WTC11 (cell line): ENCODE results near the gene NAV3. TPM values are rescaled to one million over a fixed set of nuclear protein-coding genes. Genes with fewer than 3 reads are reported as not detected.

Experiments
- ATAC-seq: fragments of 200-7000 bp; cut with Tn5 transposase; 2 replicates; pipeline ENCODE4 v1.10.0; 2021; ENCODE audit warnings: mild to moderate bottlenecking, moderate library complexity
- CTCF ChIA-PET: fragments of 300-600 bp; sonication (Branson Sonifier 250); formaldehyde crosslinking; loops from one replicate; lab custom pipeline; 2021; ENCODE audit warnings: antibody characterized with exemption; lab: Charles Lee
- POLR2A ChIA-PET: fragments of 350-600 bp; sonication (Branson Sonifier 250); formaldehyde crosslinking; loops from one replicate; lab custom pipeline; 2021; ENCODE audit warnings: antibody characterized with exemption; lab: Charles Lee
- DNase-seq: peaks from one replicate; pipeline ENCODE4 v3.0.0; 2021; ENCODE audit warnings: low spot score
- H3K27ac Mint-ChIP-seq: 2 replicates; pipeline ENCODE4 v1.8.0; 2021; ENCODE audit warnings: mixed read lengths
- H3K27me3 Mint-ChIP-seq: 2 replicates; pipeline ENCODE4 v1.8.0; 2021; ENCODE audit warnings: low read depth, mild to moderate bottlenecking, moderate library complexity, mixed read lengths
- H3K36me3 Mint-ChIP-seq: 2 replicates; pipeline ENCODE4 v1.8.0; 2021; ENCODE audit warnings: mixed read lengths
- H3K4me1 Mint-ChIP-seq: 2 replicates; pipeline ENCODE4 v1.8.0; 2022; ENCODE audit warnings: mixed read lengths
- H3K4me3 Mint-ChIP-seq: 2 replicates; pipeline ENCODE4 v1.8.0; 2021; ENCODE audit warnings: mild to moderate bottlenecking, moderate library complexity, mixed read lengths
- H3K9me3 Mint-ChIP-seq: 2 replicates; pipeline ENCODE4 v1.8.0; 2021; ENCODE audit warnings: mixed read lengths
- ARID4B ChIP-seq: sonication (generic); formaldehyde crosslinking; IDR thresholded peaks from 2 replicates; pipeline ENCODE4 v1.8.0; 2023; ENCODE audit warnings: missing genetic modification reagents, mild to moderate bottlenecking, borderline replicate concordance
- CBFB ChIP-seq: sonication (generic); formaldehyde crosslinking; IDR thresholded peaks from 2 replicates; pipeline ENCODE4 v1.8.1; 2022; ENCODE audit warnings: mild to moderate bottlenecking, low read depth, missing genetic modification reagents
- EMX1 ChIP-seq: fragments of 250-450 bp; sonication (Bioruptor Pico); IDR thresholded peaks from 2 replicates; pipeline ENCODE4 v1.8.0; 2021; ENCODE audit warnings: mild to moderate bottlenecking
- ESRRA ChIP-seq: sonication (generic); formaldehyde crosslinking; IDR thresholded peaks from 2 replicates; pipeline ENCODE4 v1.8.1; 2022; ENCODE audit warnings: mild to moderate bottlenecking, missing genetic modification reagents, borderline replicate concordance
- ETV6 ChIP-seq: sonication (generic); formaldehyde crosslinking; IDR thresholded peaks from 2 replicates; pipeline ENCODE4 v1.8.1; 2022; ENCODE audit warnings: mild to moderate bottlenecking, missing genetic modification reagents
- HMGXB4 ChIP-seq: sonication (generic); formaldehyde crosslinking; IDR thresholded peaks from 2 replicates; pipeline ENCODE4 v1.8.1; 2023; ENCODE audit warnings: mild to moderate bottlenecking, moderate library complexity, missing genetic modification reagents
- NR1H2 ChIP-seq: sonication (generic); formaldehyde crosslinking; IDR thresholded peaks from 2 replicates; pipeline ENCODE4 v1.9.0; 2021; ENCODE audit warnings: mild to moderate bottlenecking, moderate library complexity, missing genetic modification reagents
- TCF7 ChIP-seq: sonication (generic); formaldehyde crosslinking; IDR thresholded peaks from 2 replicates; pipeline ENCODE4 v1.8.0; 2022; ENCODE audit warnings: mild to moderate bottlenecking, low read depth, missing genetic modification reagents, moderate library complexity
- ZNF263 ChIP-seq: sonication (generic); formaldehyde crosslinking; IDR thresholded peaks from 2 replicates; pipeline ENCODE4 v1.8.1; 2022; ENCODE audit warnings: low read depth, mild to moderate bottlenecking, moderate library complexity, missing genetic modification reagents
- ZNF281 ChIP-seq: sonication (generic); formaldehyde crosslinking; IDR thresholded peaks from 2 replicates; pipeline ENCODE4 v1.8.0; 2023; ENCODE audit warnings: mild to moderate bottlenecking, missing genetic modification reagents
- ZNF396 ChIP-seq: fragments of 250-450 bp; sonication (Bioruptor Pico); IDR thresholded peaks from 2 replicates; pipeline ENCODE4 v1.8.0; 2021; ENCODE audit warnings: mild to moderate bottlenecking, moderate library complexity, borderline replicate concordance
- total RNA-seq: library from RNA; stranded (reverse); gene quantifications from 3 replicates; pipeline ENCODE4 v1.2.3, GENCODE V29; 2021
- TF ChIP-seq, protein P1 (sequence below): sonication (generic); formaldehyde crosslinking; IDR thresholded peaks from 2 replicates; pipeline ENCODE4 v1.8.1; 2022; ENCODE audit warnings: low read depth, missing genetic modification reagents, borderline replicate concordance
- TF ChIP-seq, protein P2 (sequence below): fragments of 250-450 bp; sonication (Bioruptor Pico); IDR thresholded peaks from 2 replicates; pipeline ENCODE4 v1.8.0; 2021; ENCODE audit warnings: mild to moderate bottlenecking
- TF ChIP-seq, protein P3 (sequence below): sonication (generic); formaldehyde crosslinking; IDR thresholded peaks from 2 replicates; pipeline ENCODE4 v1.8.0; 2022; ENCODE audit warnings: mild to moderate bottlenecking, missing genetic modification reagents
- TF ChIP-seq, protein P4 (sequence below): sonication (generic); formaldehyde crosslinking; IDR thresholded peaks from 2 replicates; pipeline ENCODE4 v1.8.1; 2023; ENCODE audit warnings: mild to moderate bottlenecking, missing genetic modification reagents, moderate library complexity

The NAV3 gene
- total RNA-seq, 1 experiment from 2014 or later, result 3.3 TPM

- POLR2A ChIA-PET, result no interaction called here
- CTCF ChIA-PET, result interaction anchor here (1.0 kb wide), 1 partner anchor 112 kb away, joined by 5 read pairs; no protein-coding TSS in a partner anchor
- Mint-ChIP-seq H3K9me3 (no peaks in the 10 kb centered on the region), H3K4me3 (no peak overlapping the region), H3K36me3 (no peaks in the 10 kb centered on the region), H3K27ac (no peak overlapping the region), H3K4me1 (no peaks in the 10 kb centered on the region), H3K27me3 (no peaks in the 10 kb centered on the region)
- no peak for ATAC-seq
- DNase-seq, result no peak
- TF ChIP-seq HMGXB4, result no peak
Measured at GRCh38 chr12:78120866-78121560, 290.3 kb downstream of the NAV3 start.

DNA sequence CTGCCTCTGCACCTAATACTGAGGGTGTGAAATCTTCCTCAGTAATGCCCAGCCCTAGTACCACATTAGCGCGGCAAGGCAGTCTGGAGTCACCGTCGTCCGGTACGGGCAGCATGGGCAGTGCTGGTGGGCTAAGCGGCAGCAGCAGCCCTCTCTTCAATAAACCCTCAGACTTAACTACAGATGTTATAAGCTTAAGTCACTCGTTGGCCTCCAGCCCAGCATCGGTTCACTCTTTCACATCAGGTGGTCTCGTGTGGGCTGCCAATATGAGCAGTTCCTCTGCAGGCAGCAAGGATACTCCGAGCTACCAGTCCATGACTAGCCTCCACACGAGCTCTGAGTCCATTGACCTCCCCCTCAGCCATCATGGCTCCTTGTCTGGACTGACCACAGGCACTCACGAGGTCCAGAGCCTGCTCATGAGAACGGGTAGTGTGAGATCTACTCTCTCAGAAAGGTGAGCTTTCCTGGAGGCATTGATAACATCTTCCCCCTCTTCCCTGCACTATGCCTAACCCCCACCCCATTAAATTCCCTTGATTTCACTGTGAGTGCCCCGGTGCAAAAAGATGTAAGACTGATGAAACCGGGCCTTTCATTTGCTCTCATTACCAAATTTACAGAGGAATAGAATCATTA, 291.4 kb downstream of the NAV3 start:
- H3K4me1 Mint-ChIP-seq, result peaks cover 5% of the 10 kb centered on the region
- no peak overlapping the region for H3K27ac Mint-ChIP-seq
- POLR2A ChIA-PET, result no interaction called here
- no peak overlapping the region for H3K4me3 Mint-ChIP-seq
- H3K9me3 Mint-ChIP-seq, result no peaks in the 10 kb centered on the region
- no peak for DNase-seq
- no peaks in the 10 kb centered on the region for H3K36me3 Mint-ChIP-seq
- no peaks in the 10 kb centered on the region for H3K27me3 Mint-ChIP-seq
- TF ChIP-seq EMX1 (no peak), ZNF396 (CRISPR knock-in tag) (no peak), CBFB (no peak), ARID4B (CRISPR knock-in tag) (no peak)
- TF ChIP-seq, protein P1, sequence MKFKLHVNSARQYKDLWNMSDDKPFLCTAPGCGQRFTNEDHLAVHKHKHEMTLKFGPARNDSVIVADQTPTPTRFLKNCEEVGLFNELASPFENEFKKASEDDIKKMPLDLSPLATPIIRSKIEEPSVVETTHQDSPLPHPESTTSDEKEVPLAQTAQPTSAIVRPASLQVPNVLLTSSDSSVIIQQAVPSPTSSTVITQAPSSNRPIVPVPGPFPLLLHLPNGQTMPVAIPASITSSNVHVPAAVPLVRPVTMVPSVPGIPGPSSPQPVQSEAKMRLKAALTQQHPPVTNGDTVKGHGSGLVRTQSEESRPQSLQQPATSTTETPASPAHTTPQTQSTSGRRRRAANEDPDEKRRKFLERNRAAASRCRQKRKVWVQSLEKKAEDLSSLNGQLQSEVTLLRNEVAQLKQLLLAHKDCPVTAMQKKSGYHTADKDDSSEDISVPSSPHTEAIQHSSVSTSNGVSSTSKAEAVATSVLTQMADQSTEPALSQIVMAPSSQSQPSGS (CRISPR knock-in tag), result no peak
- TF ChIP-seq, protein P2, sequence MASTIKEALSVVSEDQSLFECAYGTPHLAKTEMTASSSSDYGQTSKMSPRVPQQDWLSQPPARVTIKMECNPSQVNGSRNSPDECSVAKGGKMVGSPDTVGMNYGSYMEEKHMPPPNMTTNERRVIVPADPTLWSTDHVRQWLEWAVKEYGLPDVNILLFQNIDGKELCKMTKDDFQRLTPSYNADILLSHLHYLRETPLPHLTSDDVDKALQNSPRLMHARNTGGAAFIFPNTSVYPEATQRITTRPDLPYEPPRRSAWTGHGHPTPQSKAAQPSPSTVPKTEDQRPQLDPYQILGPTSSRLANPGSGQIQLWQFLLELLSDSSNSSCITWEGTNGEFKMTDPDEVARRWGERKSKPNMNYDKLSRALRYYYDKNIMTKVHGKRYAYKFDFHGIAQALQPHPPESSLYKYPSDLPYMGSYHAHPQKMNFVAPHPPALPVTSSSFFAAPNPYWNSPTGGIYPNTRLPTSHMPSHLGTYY (CRISPR knock-in tag), result no peak
- TF ChIP-seq, protein P3, sequence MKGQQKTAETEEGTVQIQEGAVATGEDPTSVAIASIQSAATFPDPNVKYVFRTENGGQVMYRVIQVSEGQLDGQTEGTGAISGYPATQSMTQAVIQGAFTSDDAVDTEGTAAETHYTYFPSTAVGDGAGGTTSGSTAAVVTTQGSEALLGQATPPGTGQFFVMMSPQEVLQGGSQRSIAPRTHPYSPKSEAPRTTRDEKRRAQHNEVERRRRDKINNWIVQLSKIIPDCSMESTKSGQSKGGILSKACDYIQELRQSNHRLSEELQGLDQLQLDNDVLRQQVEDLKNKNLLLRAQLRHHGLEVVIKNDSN (CRISPR knock-in tag), result no peak
- CTCF ChIA-PET, result interaction anchor here (0.5 kb wide), 1 partner anchor 122 kb away, joined by 3 read pairs; no protein-coding TSS in a partner anchor
- ATAC-seq, result peak; percentile 50

GRCh38 chr12:78128211-78128610, 297.5 kb downstream of the NAV3 start:
- ChIA-PET POLR2A (no interaction called here), CTCF (no interaction called here)
- DNase-seq, result no peak
- H3K27me3 Mint-ChIP-seq, result no peaks in the 10 kb centered on the region
- no peaks in the 10 kb centered on the region for H3K9me3 Mint-ChIP-seq
- no peak overlapping the region for H3K4me3 Mint-ChIP-seq
- TF ChIP-seq ETV6, result no peak
- no peak for TF ChIP-seq TCF7 (CRISPR knock-in tag)
- no peak for TF ChIP-seq NR1H2 (CRISPR knock-in tag)
- TF ChIP-seq, protein P4, sequence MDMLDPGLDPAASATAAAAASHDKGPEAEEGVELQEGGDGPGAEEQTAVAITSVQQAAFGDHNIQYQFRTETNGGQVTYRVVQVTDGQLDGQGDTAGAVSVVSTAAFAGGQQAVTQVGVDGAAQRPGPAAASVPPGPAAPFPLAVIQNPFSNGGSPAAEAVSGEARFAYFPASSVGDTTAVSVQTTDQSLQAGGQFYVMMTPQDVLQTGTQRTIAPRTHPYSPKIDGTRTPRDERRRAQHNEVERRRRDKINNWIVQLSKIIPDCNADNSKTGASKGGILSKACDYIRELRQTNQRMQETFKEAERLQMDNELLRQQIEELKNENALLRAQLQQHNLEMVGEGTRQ (CRISPR knock-in tag), result no peak
- no peak for TF ChIP-seq ZNF281 (CRISPR knock-in tag)
- TF ChIP-seq ESRRA, result no peak
- no peak for TF ChIP-seq ZNF263 (CRISPR knock-in tag)
- no peak overlapping the region for H3K27ac Mint-ChIP-seq
- H3K4me1 Mint-ChIP-seq, result peaks cover 9% of the 10 kb centered on the region
- ATAC-seq, result no peak
- no peaks in the 10 kb centered on the region for H3K36me3 Mint-ChIP-seq
